ENCODE data around the gene MYO5B.

Gene MYO5B

DNA sequence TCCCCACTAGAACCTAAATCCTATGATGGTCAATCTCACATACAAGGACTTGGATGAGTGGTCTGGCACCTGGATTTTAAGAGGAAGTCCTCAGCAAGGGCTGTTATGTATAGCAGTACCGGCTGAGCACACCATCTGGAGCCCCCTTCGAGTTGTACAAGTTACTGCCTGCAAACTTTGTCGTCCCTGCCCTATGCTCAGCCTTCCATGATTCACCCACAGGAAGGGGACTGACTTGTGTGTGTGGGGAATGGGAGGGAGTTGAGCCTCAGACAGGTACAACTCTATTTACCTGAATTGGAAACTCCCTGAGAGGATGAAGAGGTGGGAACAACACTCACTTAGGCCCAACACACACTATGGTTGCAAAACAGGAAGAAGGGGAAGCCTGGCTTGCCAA, 186.6 kb downstream of the MYO5B start:
- TF ChIP-seq, protein P1, sequence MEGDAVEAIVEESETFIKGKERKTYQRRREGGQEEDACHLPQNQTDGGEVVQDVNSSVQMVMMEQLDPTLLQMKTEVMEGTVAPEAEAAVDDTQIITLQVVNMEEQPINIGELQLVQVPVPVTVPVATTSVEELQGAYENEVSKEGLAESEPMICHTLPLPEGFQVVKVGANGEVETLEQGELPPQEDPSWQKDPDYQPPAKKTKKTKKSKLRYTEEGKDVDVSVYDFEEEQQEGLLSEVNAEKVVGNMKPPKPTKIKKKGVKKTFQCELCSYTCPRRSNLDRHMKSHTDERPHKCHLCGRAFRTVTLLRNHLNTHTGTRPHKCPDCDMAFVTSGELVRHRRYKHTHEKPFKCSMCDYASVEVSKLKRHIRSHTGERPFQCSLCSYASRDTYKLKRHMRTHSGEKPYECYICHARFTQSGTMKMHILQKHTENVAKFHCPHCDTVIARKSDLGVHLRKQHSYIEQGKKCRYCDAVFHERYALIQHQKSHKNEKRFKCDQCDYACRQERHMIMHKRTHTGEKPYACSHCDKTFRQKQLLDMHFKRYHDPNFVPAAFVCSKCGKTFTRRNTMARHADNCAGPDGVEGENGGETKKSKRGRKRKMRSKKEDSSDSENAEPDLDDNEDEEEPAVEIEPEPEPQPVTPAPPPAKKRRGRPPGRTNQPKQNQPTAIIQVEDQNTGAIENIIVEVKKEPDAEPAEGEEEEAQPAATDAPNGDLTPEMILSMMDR (IDR thresholded peaks at IDR 0.05; ENCODE audit: unreplicated experiment in 3 of 3) = no peak
- no peaks in the 10 kb centered on the region for H3K4me1 Mint-ChIP-seq
- no peak overlapping the region for H3K4me3 Mint-ChIP-seq
- H3K9me3 Mint-ChIP-seq = no peaks in the 10 kb centered on the region
- no peaks in the 10 kb centered on the region for H3K36me3 Mint-ChIP-seq (ENCODE audit: low read depth)
- peaks cover 14% of the 10 kb centered on the region for H3K27me3 Mint-ChIP-seq (ENCODE audit: low read depth)
- H3K27ac Mint-ChIP-seq = no peak overlapping the region

DNA sequence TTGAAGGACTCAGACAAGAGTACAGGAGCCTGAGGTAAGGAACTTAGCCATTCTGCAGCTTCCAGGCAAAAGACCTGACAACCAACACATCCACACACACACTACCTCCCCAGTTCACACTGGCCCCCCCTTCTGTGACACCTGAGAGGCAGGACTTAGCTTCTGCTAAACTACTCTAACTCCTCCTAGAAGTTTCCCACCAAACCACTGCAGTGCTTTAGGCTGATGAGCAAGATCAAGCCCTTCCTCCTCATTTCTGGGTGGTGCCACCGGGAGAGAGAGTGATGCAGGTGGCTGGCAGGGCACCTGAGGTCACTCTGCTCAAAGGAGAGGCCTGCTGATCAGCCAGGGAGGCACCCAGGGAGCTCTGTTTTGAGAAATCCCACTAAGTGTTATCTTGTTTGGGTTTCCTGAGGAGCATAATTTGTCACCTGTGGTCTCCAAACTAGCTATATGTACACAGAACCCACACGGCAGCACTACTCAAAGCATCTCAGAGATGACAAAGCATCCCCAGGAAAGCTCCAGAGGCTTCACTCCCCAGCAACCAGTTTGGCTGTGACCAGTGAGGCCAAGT, 188.4 kb downstream of the MYO5B start:
- no peak overlapping the region for H3K27ac Mint-ChIP-seq
- no peaks in the 10 kb centered on the region for H3K4me1 Mint-ChIP-seq
- H3K4me3 Mint-ChIP-seq = no peak overlapping the region
- TF ChIP-seq, protein P1 (IDR thresholded peaks at IDR 0.05; ENCODE audit: unreplicated experiment in 3 of 3) = no peak
- peaks cover 14% of the 10 kb centered on the region for H3K27me3 Mint-ChIP-seq (ENCODE audit: low read depth)
- H3K9me3 Mint-ChIP-seq = no peaks in the 10 kb centered on the region
- no peaks in the 10 kb centered on the region for H3K36me3 Mint-ChIP-seq (ENCODE audit: low read depth)

DNA sequence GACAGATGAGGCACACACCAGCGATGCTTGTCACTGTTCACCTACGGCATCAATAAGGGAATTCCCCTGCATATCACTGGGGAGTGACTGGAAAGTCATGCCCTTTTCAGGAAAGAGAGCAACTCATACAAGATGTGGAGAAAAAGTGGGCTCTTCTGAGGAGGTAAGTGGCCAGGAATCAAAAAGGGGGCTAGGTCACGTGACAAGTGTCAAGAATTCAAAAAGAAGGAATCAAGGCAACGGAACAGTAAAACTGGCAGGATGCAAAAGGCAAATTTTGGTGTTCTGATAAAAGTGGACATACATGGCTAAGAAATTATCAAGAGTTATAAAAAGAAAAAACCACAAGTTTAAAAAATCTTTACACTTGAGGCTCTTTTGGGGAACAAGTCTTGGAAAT, 190.9 kb downstream of the MYO5B start:
- H3K9me3 Mint-ChIP-seq = no peaks in the 10 kb centered on the region
- TF ChIP-seq, protein P1 (IDR thresholded peaks at IDR 0.05; ENCODE audit: unreplicated experiment in 3 of 3) = no peak
- no peak overlapping the region for H3K27ac Mint-ChIP-seq
- peaks cover 14% of the 10 kb centered on the region for H3K27me3 Mint-ChIP-seq (ENCODE audit: low read depth)
- H3K4me3 Mint-ChIP-seq = no peak overlapping the region
- no peaks in the 10 kb centered on the region for H3K4me1 Mint-ChIP-seq
- no peaks in the 10 kb centered on the region for H3K36me3 Mint-ChIP-seq (ENCODE audit: low read depth)

DNA sequence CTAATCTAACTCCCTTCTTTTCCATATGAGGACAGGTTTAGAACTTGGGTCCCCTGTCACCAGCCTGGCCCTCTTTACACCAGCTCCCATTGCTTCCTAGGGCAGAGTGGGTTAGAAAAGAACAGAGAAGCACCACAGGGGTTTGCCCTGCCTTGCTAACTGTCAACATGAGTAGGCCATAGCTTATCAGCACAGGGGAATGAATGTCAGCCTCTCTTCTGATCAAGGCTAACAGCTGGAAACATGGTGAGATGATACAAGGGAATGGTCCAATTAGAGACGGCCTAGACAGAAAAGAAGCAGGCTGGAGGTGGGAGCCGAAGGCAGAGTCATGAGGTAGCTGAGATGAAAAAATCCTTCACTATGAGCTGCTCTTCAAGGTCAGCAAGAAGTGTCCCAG, 192.2 kb downstream of the MYO5B start:
- no peaks in the 10 kb centered on the region for H3K36me3 Mint-ChIP-seq (ENCODE audit: low read depth)
- H3K4me3 Mint-ChIP-seq = no peak overlapping the region
- H3K27me3 Mint-ChIP-seq (ENCODE audit: low read depth) = peaks cover 14% of the 10 kb centered on the region
- H3K4me1 Mint-ChIP-seq = peaks cover 4% of the 10 kb centered on the region
- H3K27ac Mint-ChIP-seq = no peak overlapping the region
- TF ChIP-seq, protein P1 (IDR thresholded peaks at IDR 0.05; ENCODE audit: unreplicated experiment in 3 of 3) = no peak
- no peaks in the 10 kb centered on the region for H3K9me3 Mint-ChIP-seq

DNA sequence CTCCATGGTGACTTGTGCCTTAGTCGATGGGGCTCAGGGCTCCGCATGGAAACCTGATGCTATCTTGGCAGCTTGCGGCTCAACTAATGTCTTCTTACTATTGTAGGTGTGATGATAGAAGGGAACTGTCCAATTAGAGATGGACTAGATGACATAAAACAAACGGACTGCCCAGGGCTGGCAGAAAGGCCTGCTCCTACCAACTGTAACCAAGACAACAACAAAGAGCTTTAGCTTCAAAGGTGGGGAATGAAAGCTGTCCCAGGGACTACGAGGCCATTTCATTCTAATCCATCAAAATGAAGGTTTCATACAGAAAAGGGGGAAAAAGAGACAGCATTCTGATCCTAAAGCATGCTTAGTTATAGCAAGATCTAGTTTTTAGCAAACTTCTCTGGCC, 194.7 kb downstream of the MYO5B start:
- Mint-ChIP-seq H3K9me3 (no peaks in the 10 kb centered on the region), H3K4me1 (peaks cover 8% of the 10 kb centered on the region), H3K36me3 (ENCODE audit: low read depth) (peaks cover 4% of the 10 kb centered on the region), H3K4me3 (no peak overlapping the region), H3K27ac (no peak overlapping the region), H3K27me3 (ENCODE audit: low read depth) (peaks cover 14% of the 10 kb centered on the region)
- TF ChIP-seq, protein P1 (IDR thresholded peaks at IDR 0.05; ENCODE audit: unreplicated experiment in 3 of 3) = no peak

DNA sequence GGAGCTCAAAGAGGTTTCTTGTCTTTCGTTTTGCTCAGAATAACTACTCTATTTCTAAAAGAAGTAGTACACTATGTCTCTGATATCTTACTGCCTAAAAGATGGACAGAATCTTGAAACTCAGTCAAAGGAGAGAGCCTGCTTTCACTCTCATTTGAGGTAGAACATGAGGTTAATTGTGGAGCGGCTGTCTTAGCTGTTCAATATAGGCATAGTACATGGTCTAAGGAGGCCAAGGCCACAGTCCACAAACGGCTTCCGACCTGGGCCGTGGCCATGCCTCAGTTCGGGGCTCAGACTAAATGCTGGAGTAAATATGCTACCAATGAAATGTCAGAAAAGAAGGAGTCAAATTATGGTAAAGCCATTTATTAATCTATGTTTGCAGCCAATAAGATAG, 195.8 kb downstream of the MYO5B start:
- peaks cover 8% of the 10 kb centered on the region for H3K27me3 Mint-ChIP-seq (ENCODE audit: low read depth)
- H3K4me1 Mint-ChIP-seq = peaks cover 8% of the 10 kb centered on the region
- no peaks in the 10 kb centered on the region for H3K9me3 Mint-ChIP-seq
- H3K36me3 Mint-ChIP-seq (ENCODE audit: low read depth) = peaks cover 4% of the 10 kb centered on the region
- no peak overlapping the region for H3K27ac Mint-ChIP-seq
- TF ChIP-seq, protein P1 (IDR thresholded peaks at IDR 0.05; ENCODE audit: unreplicated experiment in 3 of 3) = no peak
- no peak overlapping the region for H3K4me3 Mint-ChIP-seq
